HG03565 (cell line): ENCODE data around the gene PSMC3.

Source experiments
- ATAC-seq: cut with Tn5 transposase; IDR thresholded peaks from one replicate; pipeline ENCODE4 v1.9.1; 2021; ENCODE audit warnings: mild to moderate bottlenecking, moderate library complexity; ENCODE audit not compliant: unreplicated experiment

PSMC3 gene

GRCh38 chr11:47377571-47378009, 48.6 kb downstream of the PSMC3 start:
- ATAC-seq: no peak

- ATAC-seq: no peak
Observed at GRCh38 chr11:47376525-47377371, 49.5 kb downstream of the PSMC3 start.

GRCh38 chr11:47376107-47376524, 50.1 kb downstream of the PSMC3 start:
- ATAC-seq: no peak

GRCh38 chr11:47375546-47376085, 50.6 kb downstream of the PSMC3 start:
- no peak for ATAC-seq

GRCh38 chr11:47375020-47375419, 51.2 kb downstream of the PSMC3 start:
- no peak for ATAC-seq

- ATAC-seq: no peak
Observed at GRCh38 chr11:47374720-47375019, 51.6 kb downstream of the PSMC3 start.

GRCh38 chr11:47373876-47374719, 52.1 kb downstream of the PSMC3 start:
- peak; percentile 35 for ATAC-seq

GRCh38 chr11:47372422-47372821, 53.8 kb downstream of the PSMC3 start:
- ATAC-seq: no peak

- no peak for ATAC-seq
Observed at GRCh38 chr11:47369676-47370075, 56.6 kb downstream of the PSMC3 start.
